Panc1 (cell line): ENCODE data around the gene CCDC47. TPM values are rescaled to one million over a fixed set of nuclear protein-coding genes. Genes with fewer than 3 reads are reported as not detected.

Experiments
- ATAC-seq: fragments of 200-7000 bp; cut with Tn5 transposase; 2 replicates; pipeline ENCODE4 v1.9.1; 2020; ENCODE audit warnings: mild to moderate bottlenecking, moderate library complexity
- BruUV-seq: library from RNA; stranded (reverse); fragments of 400-500 nt; replicated peaks from 2 replicates; lab custom pipeline; 2021; lab: Mats Ljungman, UMichigan
- CTCF ChIA-PET: fragments of 300-600 bp; sonication (Branson Sonifier 250); formaldehyde crosslinking; loops from one replicate; lab custom pipeline; 2022; ENCODE audit warnings: antibody characterized with exemption; lab: Charles Lee
- POLR2A ChIA-PET: fragments of 300-600 bp; sonication (Branson Sonifier 250); formaldehyde crosslinking; loops from one replicate; lab custom pipeline; 2022; ENCODE audit warnings: antibody characterized with exemption; lab: Charles Lee
- DNase-seq: peaks from one replicate; pipeline ENCODE4 v3.0.0-alpha.2; 2010; ENCODE audit warnings: low read depth, low spot score
- H3K27ac ChIP-seq: 2 replicates; pipeline ENCODE4 v1.5.1; 2011; ENCODE audit warnings: mild to moderate bottlenecking, low read length, inconsistent platforms
- H3K27me3 ChIP-seq: fragments of 200-500 bp; sonication (Bioruptor generic); 2 replicates; pipeline ENCODE4 v1.6.0; 2014; ENCODE audit warnings: low read length, inconsistent platforms; ENCODE audit not compliant: control insufficient read depth, insufficient read depth
- H3K36me3 ChIP-seq: fragments of 200-500 bp; sonication (Bioruptor generic); 2 replicates; pipeline ENCODE4 v1.5.1; 2014; ENCODE audit warnings: inconsistent platforms, mild to moderate bottlenecking, low read length, moderate library complexity; ENCODE audit not compliant: control insufficient read depth, insufficient read depth
- H3K4me1 ChIP-seq: 2 replicates; pipeline ENCODE4 v1.5.1; 2011; ENCODE audit warnings: inconsistent platforms, mild to moderate bottlenecking, low read length, moderate library complexity; ENCODE audit not compliant: control insufficient read depth, insufficient read depth
- H3K4me3 ChIP-seq, 2 experiments: 2 replicates each; pipeline ENCODE4 v1.5.1; 2011 to 2012; ENCODE audit warnings: low read depth in 2 of 2, low read length in 2 of 2, mild to moderate bottlenecking in 2 of 2, inconsistent platforms in 1 of 2, moderate library complexity in 1 of 2
- H3K9me3 ChIP-seq: fragments of 200-500 bp; sonication (Bioruptor generic); 2 replicates; pipeline ENCODE4 v1.5.1; 2014; ENCODE audit warnings: low read depth, mild to moderate bottlenecking, inconsistent platforms, low read length, moderate library complexity; ENCODE audit not compliant: control insufficient read depth, insufficient read depth
- POLR2AphosphoS5 ChIP-seq: IDR thresholded peaks from 2 replicates; pipeline ENCODE4 v1.6.1; 2012; ENCODE audit warnings: mild to moderate bottlenecking, low read depth, low read length, moderate library complexity
- SIN3A ChIP-seq: IDR thresholded peaks from 2 replicates; pipeline ENCODE4 v1.6.1; 2012; ENCODE audit warnings: low read depth, mild to moderate bottlenecking, low read length, moderate library complexity, borderline replicate concordance; ENCODE audit not compliant: insufficient read depth
- TCF7L2 ChIP-seq: IDR thresholded peaks from 2 replicates; pipeline ENCODE4 v1.6.1; 2011; ENCODE audit warnings: mild to moderate bottlenecking, low read depth, low read length, inconsistent platforms
- in situ Hi-C: cut with HindIII; loops from 2 replicates; pipeline ENCODE4 v1.10.0; 2016; ENCODE audit warnings: low sequenced_read_pairs, low pct_unique_long_range_greater_than_20kb
- intact Hi-C: fragments of 100-400 bp; cut with micrococcal nuclease; formaldehyde crosslinking; loops from one replicate; pipeline ENCODE4 v1.10.0; 2022; ENCODE audit not compliant: unreplicated experiment
- total RNA-seq: library from RNA; stranded (reverse); gene quantifications from one replicate; pipeline ENCODE4 v1.2.1, GENCODE V29; 2021; ENCODE audit not compliant: unreplicated experiment
- TF ChIP-seq, protein P1 (sequence below): fragments of 450-650 bp; IDR thresholded peaks from 2 replicates; pipeline ENCODE4 v1.5.1; 2017; ENCODE audit warnings: mild to moderate bottlenecking
- TF ChIP-seq, protein P2 (sequence below), 2 experiments: IDR thresholded peaks; 2 replicates each; pipeline ENCODE4 v1.6.1; 2011 to 2012; ENCODE audit warnings: low read depth in 2 of 2, control low read depth in 1 of 2, low read length in 1 of 2, mild to moderate bottlenecking in 1 of 2, moderate library complexity in 1 of 2; ENCODE audit not compliant: insufficient read depth in 1 of 2

Gene CCDC47
- total RNA-seq, 1 experiment from 2014 or later, result 64.8 TPM

DNA sequence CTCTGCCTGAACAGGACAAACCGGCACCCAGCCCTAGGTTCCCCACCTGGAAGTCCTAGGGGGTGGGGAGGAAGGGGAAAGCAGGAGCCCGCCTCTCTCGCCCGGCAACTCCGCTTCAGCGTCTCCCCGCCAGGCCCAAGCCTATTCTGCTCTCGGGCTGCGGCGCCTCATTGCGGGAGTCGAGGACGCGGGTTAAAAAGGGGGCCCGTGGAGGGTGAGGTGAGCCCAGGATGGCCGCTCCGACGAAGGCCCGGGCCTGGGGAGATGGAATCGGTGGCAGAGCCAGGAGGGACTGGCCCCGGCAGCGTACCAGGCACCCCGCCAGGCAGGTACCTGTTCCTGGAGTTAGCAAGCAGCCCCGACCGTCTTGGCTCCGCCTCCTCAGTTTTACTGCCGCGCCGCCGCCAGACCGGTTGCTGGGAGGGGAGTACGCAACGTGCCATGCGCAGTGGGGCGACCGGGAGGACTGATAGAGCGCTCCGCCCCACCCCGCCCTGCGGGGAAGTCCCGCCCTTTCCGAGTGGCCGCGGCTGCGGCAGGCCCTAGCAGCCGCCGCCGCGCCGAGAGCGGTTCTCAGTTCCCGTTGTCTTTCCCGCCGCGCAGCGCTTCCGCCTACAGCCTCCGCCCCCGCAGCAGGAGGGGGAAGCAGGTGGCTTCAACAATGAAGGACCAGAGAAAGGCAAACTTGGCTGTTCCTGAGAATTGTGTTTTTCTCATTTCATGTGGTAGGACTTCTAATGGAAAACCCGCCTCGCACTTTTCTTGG is 31.8 kb downstream of the CCDC47 start, which contains the start of gene STRADA:
Gene STRADA (minus strand): TSS at position 392 of the 766 bp plus-strand sequence. CDS start 13,430 bp downstream, outside the sequence.
- no peaks in the 10 kb centered on the region for H3K9me3 ChIP-seq
- ChIA-PET POLR2A (interaction anchor here (0.6 kb wide), 1 partner anchor 27 kb away, joined by 3 read pairs; no protein-coding TSS in a partner anchor), CTCF (interaction anchor here (0.6 kb wide), 1 partner anchor 310 kb away, joined by 3 read pairs; no protein-coding TSS in a partner anchor)
- DNase-seq (peak; percentile 78), ATAC-seq (peak; percentile 94)
- TF ChIP-seq, protein P1, sequence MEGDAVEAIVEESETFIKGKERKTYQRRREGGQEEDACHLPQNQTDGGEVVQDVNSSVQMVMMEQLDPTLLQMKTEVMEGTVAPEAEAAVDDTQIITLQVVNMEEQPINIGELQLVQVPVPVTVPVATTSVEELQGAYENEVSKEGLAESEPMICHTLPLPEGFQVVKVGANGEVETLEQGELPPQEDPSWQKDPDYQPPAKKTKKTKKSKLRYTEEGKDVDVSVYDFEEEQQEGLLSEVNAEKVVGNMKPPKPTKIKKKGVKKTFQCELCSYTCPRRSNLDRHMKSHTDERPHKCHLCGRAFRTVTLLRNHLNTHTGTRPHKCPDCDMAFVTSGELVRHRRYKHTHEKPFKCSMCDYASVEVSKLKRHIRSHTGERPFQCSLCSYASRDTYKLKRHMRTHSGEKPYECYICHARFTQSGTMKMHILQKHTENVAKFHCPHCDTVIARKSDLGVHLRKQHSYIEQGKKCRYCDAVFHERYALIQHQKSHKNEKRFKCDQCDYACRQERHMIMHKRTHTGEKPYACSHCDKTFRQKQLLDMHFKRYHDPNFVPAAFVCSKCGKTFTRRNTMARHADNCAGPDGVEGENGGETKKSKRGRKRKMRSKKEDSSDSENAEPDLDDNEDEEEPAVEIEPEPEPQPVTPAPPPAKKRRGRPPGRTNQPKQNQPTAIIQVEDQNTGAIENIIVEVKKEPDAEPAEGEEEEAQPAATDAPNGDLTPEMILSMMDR, result no peak
- TF ChIP-seq, protein P2, sequence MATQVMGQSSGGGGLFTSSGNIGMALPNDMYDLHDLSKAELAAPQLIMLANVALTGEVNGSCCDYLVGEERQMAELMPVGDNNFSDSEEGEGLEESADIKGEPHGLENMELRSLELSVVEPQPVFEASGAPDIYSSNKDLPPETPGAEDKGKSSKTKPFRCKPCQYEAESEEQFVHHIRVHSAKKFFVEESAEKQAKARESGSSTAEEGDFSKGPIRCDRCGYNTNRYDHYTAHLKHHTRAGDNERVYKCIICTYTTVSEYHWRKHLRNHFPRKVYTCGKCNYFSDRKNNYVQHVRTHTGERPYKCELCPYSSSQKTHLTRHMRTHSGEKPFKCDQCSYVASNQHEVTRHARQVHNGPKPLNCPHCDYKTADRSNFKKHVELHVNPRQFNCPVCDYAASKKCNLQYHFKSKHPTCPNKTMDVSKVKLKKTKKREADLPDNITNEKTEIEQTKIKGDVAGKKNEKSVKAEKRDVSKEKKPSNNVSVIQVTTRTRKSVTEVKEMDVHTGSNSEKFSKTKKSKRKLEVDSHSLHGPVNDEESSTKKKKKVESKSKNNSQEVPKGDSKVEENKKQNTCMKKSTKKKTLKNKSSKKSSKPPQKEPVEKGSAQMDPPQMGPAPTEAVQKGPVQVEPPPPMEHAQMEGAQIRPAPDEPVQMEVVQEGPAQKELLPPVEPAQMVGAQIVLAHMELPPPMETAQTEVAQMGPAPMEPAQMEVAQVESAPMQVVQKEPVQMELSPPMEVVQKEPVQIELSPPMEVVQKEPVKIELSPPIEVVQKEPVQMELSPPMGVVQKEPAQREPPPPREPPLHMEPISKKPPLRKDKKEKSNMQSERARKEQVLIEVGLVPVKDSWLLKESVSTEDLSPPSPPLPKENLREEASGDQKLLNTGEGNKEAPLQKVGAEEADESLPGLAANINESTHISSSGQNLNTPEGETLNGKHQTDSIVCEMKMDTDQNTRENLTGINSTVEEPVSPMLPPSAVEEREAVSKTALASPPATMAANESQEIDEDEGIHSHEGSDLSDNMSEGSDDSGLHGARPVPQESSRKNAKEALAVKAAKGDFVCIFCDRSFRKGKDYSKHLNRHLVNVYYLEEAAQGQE (IDR thresholded peaks at IDR 0.05; ENCODE audit: insufficient read depth in 1 of 2, low read depth in 2 of 2, low read length in 1 of 2), result no peak
- TF ChIP-seq SIN3A (0 out of 2 replicates have a peak, but pooled peaks have one; percentile 27), POLR2AphosphoS5 (peak; percentile 84), TCF7L2 (no peak)
- in situ Hi-C loops (no loop called here), intact Hi-C loops (no loop called here)
- peak within 1 kb of the TSS; percentile 90 for H3K4me3 ChIP-seq
- H3K27ac ChIP-seq, result peak within 1 kb of the TSS; percentile 97
- peaks cover 15% of the 10 kb centered on the region for H3K36me3 ChIP-seq
- H3K4me1 ChIP-seq, result peaks cover 7% of the 10 kb centered on the region; the same call in 1 of the 2 replicates
- BruUV-seq, result no TSS peak
- H3K27me3 ChIP-seq, result no peaks in the 10 kb centered on the region

DNA sequence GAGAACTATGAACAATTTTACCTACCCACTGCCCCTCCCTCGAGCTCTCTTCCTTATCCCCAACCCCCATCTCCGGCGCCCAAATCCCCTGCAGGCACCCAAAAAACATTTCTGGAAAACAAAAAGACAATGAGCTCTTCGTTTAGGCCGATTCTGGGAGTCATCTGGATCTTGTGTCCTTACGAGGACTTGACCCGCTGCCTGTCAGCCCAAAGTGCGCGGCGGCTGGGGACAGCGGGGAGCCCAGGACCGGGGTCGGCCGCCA is 32.3 kb downstream of the CCDC47 start:
- DNase-seq (no peak), ATAC-seq (no peak; the same call in 1 of the 2 replicates)
- POLR2A ChIA-PET, result no interaction called here
- CTCF ChIA-PET, result interaction anchor here (0.6 kb wide), 1 partner anchor 309 kb away, joined by 3 read pairs; no protein-coding TSS in a partner anchor
- no TSS peak for BruUV-seq
- H3K4me1 ChIP-seq, result peaks cover 7% of the 10 kb centered on the region; the same call in 1 of the 2 replicates
- in situ Hi-C loops (no loop called here), intact Hi-C loops (no loop called here)
- H3K36me3 ChIP-seq, result peaks cover 10% of the 10 kb centered on the region
- H3K27ac ChIP-seq, result peak overlapping the region; percentile 97
- peak overlapping the region; percentile 90 for H3K4me3 ChIP-seq
- no peak for TF ChIP-seq SIN3A
- no peak for TF ChIP-seq TCF7L2
- TF ChIP-seq, protein P1, result no peak
- no peak for TF ChIP-seq POLR2AphosphoS5
- TF ChIP-seq, protein P2 (IDR thresholded peaks at IDR 0.05; ENCODE audit: insufficient read depth in 1 of 2, low read depth in 2 of 2, low read length in 1 of 2), result no peak
- H3K9me3 ChIP-seq, result no peaks in the 10 kb centered on the region
- H3K27me3 ChIP-seq, result no peaks in the 10 kb centered on the region
